GM20431 (cell line): Measurements from ENCODE around the gene GOLGA8M.
"Not testable (repeated sequence)": the region's sequence is repeated elsewhere in the genome, so short reads cannot be mapped to it uniquely, and the experiment has no call there.

ENCODE experiments used
- in situ Hi-C: fragments of 300-500 bp; cut with MseI, MboI; formaldehyde crosslinking; loops from one replicate; pipeline ENCODE4 v1.15.0; 2020; ENCODE audit warnings: low sequenced_read_pairs; ENCODE audit not compliant: unreplicated experiment

The GOLGA8M gene

DNA sequence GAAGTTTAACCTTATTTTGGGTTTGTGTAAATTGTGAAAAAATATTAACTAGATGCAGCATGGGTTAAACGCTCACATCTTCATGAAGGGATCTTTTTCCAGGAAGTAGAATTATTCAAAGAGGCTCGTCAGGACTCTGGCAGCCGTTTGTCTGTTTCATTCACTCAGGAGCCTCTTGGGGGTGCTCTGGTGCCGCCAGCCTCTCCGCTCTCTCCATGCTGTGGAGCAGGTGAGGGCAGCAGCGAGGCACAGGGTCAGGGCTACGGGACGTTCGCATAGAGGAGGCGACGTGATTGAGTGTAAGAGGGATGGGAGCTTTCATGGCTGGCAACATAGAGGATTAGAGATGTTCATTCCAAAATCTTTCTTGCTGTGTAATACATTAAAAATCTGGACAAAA is 48.5 kb downstream of the GOLGA8M start:
- in situ Hi-C loops = not testable (repeated sequence)

DNA sequence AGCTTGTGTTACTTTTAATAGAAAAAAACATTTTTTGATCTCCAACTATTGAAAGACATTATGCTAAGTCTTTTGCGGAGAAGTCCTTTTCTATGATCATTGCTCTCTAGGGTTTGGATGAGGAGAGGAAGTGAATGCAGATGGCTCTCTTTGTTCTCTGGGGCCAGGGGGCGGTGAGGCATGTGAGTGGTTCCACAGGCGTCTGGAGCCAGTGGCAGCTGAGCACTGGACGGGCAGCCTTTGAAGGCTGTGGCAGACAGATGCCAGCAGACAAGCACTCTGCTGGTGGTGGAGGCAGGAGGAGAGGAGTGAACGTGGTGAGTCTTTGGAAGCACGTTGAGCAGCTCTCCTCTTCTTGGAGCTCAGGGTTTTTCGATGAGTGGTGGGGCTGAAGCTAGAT is 51.5 kb downstream of the GOLGA8M start:
- in situ Hi-C loops = not testable (repeated sequence)

DNA sequence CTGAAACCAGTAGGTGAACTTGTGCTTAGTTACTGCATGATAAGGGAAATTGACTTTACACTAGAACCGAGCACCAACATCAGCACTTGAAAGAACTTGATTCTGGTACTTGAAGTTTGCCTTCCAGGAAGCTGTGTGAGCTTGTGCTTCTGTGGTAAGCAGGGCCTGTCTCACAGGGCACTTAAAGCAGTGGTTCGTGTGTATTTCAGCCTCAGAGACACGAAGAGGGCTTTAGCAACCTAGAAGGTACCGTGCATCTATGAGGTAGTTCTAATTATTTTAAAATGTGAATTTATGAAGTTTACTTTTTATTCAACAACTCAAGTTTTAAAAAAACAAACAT is 56.2 kb downstream of the GOLGA8M start:
- in situ Hi-C loops = not testable (repeated sequence)

DNA sequence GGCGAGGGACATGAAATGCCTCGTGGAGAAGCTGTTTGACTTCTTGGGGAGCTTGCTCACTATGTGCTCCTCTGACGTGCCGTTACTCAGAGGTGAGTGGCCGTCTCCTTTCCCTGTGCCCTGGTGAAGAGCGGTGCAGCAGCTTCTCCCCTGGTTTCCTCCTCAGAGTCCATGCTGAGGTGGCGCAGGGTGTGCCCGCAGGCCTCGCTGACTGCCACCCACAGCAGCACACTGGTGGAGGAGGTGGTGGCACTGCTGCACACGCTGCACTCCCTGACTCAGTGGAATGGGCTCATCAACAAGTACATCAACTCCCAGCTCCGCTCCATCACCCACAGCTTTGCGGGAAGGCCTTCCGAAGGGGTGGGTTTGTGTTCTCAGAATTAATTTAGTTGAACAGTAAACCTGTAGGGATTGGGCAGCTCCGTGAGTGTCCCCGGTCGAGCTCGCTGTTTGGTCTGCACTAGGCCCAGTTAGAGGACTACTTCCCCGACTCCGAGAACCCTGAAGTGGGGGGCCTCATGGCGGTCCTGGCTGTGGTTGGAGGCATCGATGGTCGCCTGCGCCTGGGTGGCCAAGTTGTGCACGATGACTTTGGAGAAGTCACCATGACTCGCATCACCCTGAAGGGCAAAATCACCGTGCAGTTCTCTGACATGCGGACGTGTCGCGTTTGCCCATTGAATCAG is 56.7 kb downstream of the GOLGA8M start:
- in situ Hi-C loops = not testable (repeated sequence)

DNA sequence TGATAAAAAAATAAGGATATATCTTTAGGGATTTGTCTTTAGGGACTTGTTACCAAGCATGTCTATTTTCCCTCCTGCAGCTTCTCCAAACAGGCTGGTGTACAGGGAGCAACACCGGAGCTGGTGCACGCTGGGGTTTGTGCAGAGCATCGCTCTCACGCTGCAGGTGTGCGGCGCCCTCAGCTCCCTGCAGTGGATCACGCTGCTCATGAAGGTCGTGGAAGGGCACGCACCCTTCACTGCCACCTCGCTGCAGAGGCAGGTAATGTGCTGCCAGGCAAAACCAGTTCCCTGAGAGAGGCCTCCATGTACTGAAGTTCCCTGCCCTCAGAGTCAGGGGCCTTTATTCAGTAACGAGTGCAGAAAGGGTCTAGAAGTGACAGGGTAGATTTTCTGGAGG is 58.0 kb downstream of the GOLGA8M start:
- in situ Hi-C loops = not testable (repeated sequence)

DNA sequence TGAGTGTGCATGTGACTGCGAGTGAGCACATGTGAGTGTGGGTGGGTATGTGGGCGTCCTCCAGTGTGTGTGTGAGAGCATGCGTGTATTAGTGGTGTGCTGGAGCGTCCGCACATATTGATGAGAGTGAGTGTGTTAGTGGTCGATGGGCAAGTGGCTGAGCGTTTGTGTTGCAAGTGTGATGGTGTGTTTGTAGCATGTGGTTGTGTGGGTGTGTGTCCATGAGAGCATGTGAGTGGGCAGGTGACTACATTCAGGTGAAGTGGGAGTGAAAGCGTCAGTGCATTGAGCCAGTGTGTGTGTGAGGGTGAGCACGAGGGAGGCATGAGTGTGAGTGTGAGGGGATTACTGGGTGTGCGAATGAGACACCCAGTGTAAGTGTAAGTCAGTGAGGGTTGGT is 59.7 kb downstream of the GOLGA8M start:
- in situ Hi-C loops = not testable (repeated sequence)
